K562 (cell line): ENCODE data around the gene SPAG16. TPM values are rescaled to one million over a fixed set of nuclear protein-coding genes. Genes with fewer than 3 reads are reported as not detected.
"Not testable (repeated sequence)": the region's sequence is repeated elsewhere in the genome, so short reads cannot be mapped to it uniquely, and the experiment has no call there.

ENCODE experiments used
- ATAC-seq: fragments of 200-7000 bp; cut with Tn5 transposase; 3 replicates; pipeline ENCODE4 v1.9.1; 2020; ENCODE audit warnings: moderate library complexity
- BruUV-seq: library from RNA; stranded (reverse); fragments of 400-500 nt; replicated peaks from 2 replicates; lab custom pipeline; 2021; lab: Mats Ljungman, UMichigan
- CTCF ChIA-PET: fragments of 300-600 bp; formaldehyde crosslinking; extraction: SDS; loops from one replicate; lab custom pipeline; 2021; ENCODE audit warnings: low intra/inter-chr PET ratio; lab: Yijun Ruan, JAX
- POLR2A ChIA-PET: fragments of 300-600, 350-650 bp; sonication (Branson Sonifier 250); formaldehyde crosslinking; extraction: SDS; loops from one replicate; lab custom pipeline; 2021; ENCODE audit warnings: antibody characterized with exemption, inconsistent platforms; lab: Yijun Ruan, JAX
- DNase-seq, 4 experiments: peaks; one replicate each; pipeline versions ENCODE4 v3.0.0 to v3.0.0-alpha.2; 2011 to 2018; ENCODE audit warnings: low spot score in 3 of 4, mixed read lengths in 3 of 4; ENCODE audit errors: extremely low read depth in 1 of 4
- FAIRE-seq: peaks from 2 replicates; lab custom pipeline; 2011; peaks lifted over from hg19 to GRCh38; lab: Jason Lieb, UNC
- H2AFZ ChIP-seq: 2 replicates; pipeline ENCODE4 v1.6.0; 2011; ENCODE audit warnings: low read depth, low read length, control low read depth, inconsistent platforms
- H3K27ac ChIP-seq: fragments of 200-600 bp; 3 replicates; pipeline ENCODE4 v1.8.0; 2011; ENCODE audit warnings: low read depth, mild to moderate bottlenecking, control low read depth, inconsistent platforms, low read length, moderate library complexity, mixed read lengths; ENCODE audit errors: extremely low read depth
- H3K27me3 ChIP-seq, 2 experiments: fragments of 300-600 bp in 1 of 2; 2 replicates in 1 of 2; 3 replicates in 1 of 2; pipeline versions ENCODE4 v1.6.0 to v1.8.0; 2011; ENCODE audit warnings: inconsistent platforms in 2 of 2, low read length in 2 of 2, mild to moderate bottlenecking in 1 of 2, mixed read lengths in 1 of 2, moderate library complexity in 1 of 2; ENCODE audit not compliant: control insufficient read depth in 2 of 2, insufficient read depth in 2 of 2
- H3K36me3 ChIP-seq: fragments of 300-600 bp; 3 replicates; pipeline ENCODE4 v1.8.0; 2011; ENCODE audit warnings: mild to moderate bottlenecking, low read length, inconsistent platforms; ENCODE audit not compliant: control insufficient read depth, insufficient read depth
- H3K4me1 ChIP-seq, 2 experiments: fragments of 200-600 bp in 1 of 2; replicated peaks in 1 of 2; 2 replicates in 1 of 2; 3 replicates in 1 of 2; pipeline versions ENCODE4 v1.5.1 to v1.8.0; 2011; ENCODE audit warnings: inconsistent platforms in 2 of 2, low read length in 2 of 2, mild to moderate bottlenecking in 1 of 2, mixed read lengths in 1 of 2, moderate library complexity in 1 of 2; ENCODE audit not compliant: control insufficient read depth in 2 of 2, insufficient read depth in 2 of 2
- H3K4me2 ChIP-seq: 2 replicates; pipeline ENCODE4 v1.6.1; 2011; ENCODE audit warnings: low read length, control low read depth, inconsistent platforms, mixed read lengths; ENCODE audit not compliant: insufficient read depth
- H3K4me3 ChIP-seq: fragments of 200-600 bp; sonication (generic), shearing (Covaris generic); 2 replicates; pipeline ENCODE4 v1.5.1; 2016; ENCODE audit warnings: control low read depth, inconsistent platforms
- H3K79me2 ChIP-seq: fragments of 200-600 bp; 3 replicates; pipeline ENCODE4 v1.8.0; 2011; ENCODE audit warnings: low read length, inconsistent platforms; ENCODE audit not compliant: control insufficient read depth, insufficient read depth
- H3K9ac ChIP-seq, 2 experiments: 2 replicates each; pipeline versions ENCODE4 v1.6.0 to v1.6.1; 2011; ENCODE audit warnings: low read depth in 2 of 2, low read length in 2 of 2, control low read depth in 1 of 2, inconsistent platforms in 1 of 2, mild to moderate bottlenecking in 1 of 2, mixed read lengths in 1 of 2; ENCODE audit not compliant: insufficient read depth in 1 of 2
- H3K9me1 ChIP-seq: one replicate; pipeline ENCODE4 v1.6.0; 2011; ENCODE audit warnings: inconsistent platforms, mild to moderate bottlenecking, low read length, moderate library complexity; ENCODE audit not compliant: control insufficient read depth, insufficient read depth
- H3K9me3 ChIP-seq: replicated peaks from 2 replicates; pipeline ENCODE4 v1.5.1; 2011; ENCODE audit warnings: low read depth, low read length, inconsistent platforms; ENCODE audit not compliant: control insufficient read depth, insufficient read depth
- H4K20me1 ChIP-seq: replicated peaks from 2 replicates; pipeline ENCODE4 v1.6.1; 2011; ENCODE audit warnings: low read length, inconsistent platforms, mixed read lengths; ENCODE audit not compliant: control insufficient read depth, insufficient read depth
- ADNP ChIP-seq: fragments of 200-800 bp; sonication (Bioruptor generic); IDR thresholded peaks from 2 replicates; pipeline ENCODE4 v1.6.1; 2016; ENCODE audit warnings: missing genetic modification characterization, missing compliant biosample characterization
- CBX8 ChIP-seq: fragments of 200-600 bp; sonication (generic); IDR thresholded peaks from 2 replicates; pipeline ENCODE4 v1.6.1; 2012; ENCODE audit warnings: borderline replicate concordance, mixed run types, low read depth, mild to moderate bottlenecking, moderate library complexity, mixed read lengths, low read length, control low read depth, inconsistent platforms; ENCODE audit not compliant: poor library complexity, severe bottlenecking; ENCODE audit errors: extremely low read depth
- DDX20 ChIP-seq: fragments of 450-650 bp; IDR thresholded peaks from 2 replicates; pipeline ENCODE4 v1.6.1; 2016; ENCODE audit warnings: missing genetic modification characterization, low read depth, mild to moderate bottlenecking, missing compliant biosample characterization, moderate library complexity
- ELK3 ChIP-seq: fragments of 450-650 bp; formaldehyde crosslinking; IDR thresholded peaks from 2 replicates; pipeline ENCODE4 v1.4.0; 2020; ENCODE audit warnings: mild to moderate bottlenecking
- HNRNPL ChIP-seq: fragments of 200-400 bp; formaldehyde crosslinking; IDR thresholded peaks from 2 replicates; pipeline ENCODE4 v1.6.1; 2017; ENCODE audit warnings: low read depth, mild to moderate bottlenecking, low read length
- KAT2B ChIP-seq: IDR thresholded peaks from one replicate; pipeline ENCODE4 v1.6.1; 2012; ENCODE audit warnings: low read depth, mild to moderate bottlenecking, control low read depth, inconsistent platforms, low read length, moderate library complexity
- MYC ChIP-seq, 2 experiments: fragments of 250-450 bp in 1 of 2; sonication (Bioruptor Pico) in 1 of 2; IDR thresholded peaks; 2 replicates each; pipeline versions ENCODE4 v1.5.1 to v1.6.1; 2012 to 2021; ENCODE audit warnings: low read depth in 2 of 2, borderline replicate concordance in 1 of 2, improper control_type of control experiment in 1 of 2, low read length in 1 of 2, mild to moderate bottlenecking in 1 of 2, moderate library complexity in 1 of 2
- NFIC ChIP-seq: fragments of 450-650 bp; IDR thresholded peaks from 2 replicates; pipeline ENCODE4 v1.6.1; 2017; ENCODE audit warnings: mild to moderate bottlenecking, inconsistent platforms
- NONO ChIP-seq, 2 experiments: fragments of 200-400 bp in 1 of 2; fragments of 450-650 bp in 1 of 2; formaldehyde crosslinking in 1 of 2; IDR thresholded peaks; 2 replicates each; pipeline ENCODE4 v1.6.1; 2017; ENCODE audit warnings: low read depth in 2 of 2, mild to moderate bottlenecking in 2 of 2, moderate library complexity in 2 of 2, low read length in 1 of 2
- ZNF551 ChIP-seq: fragments of 250-450 bp; sonication (Bioruptor Pico); IDR thresholded peaks from 2 replicates; pipeline ENCODE4 v1.5.0; 2021; ENCODE audit warnings: mild to moderate bottlenecking, moderate library complexity
- WGBS: fragments of 100-300 bp; shearing (Covaris generic); methylation state at CpG from one replicate; pipeline ENCODE4 v1.1.6; 2016; ENCODE audit warnings: low coverage, mixed read lengths; ENCODE audit not compliant: insufficient coverage; ENCODE audit errors: missing lambda C conversion rate; 5-methylcytosine and 5-hydroxymethylcytosine counted together
- in situ Hi-C: fragments of 300-500 bp; cut with MboI; formaldehyde crosslinking; loops from 4 replicates; pipeline ENCODE4 v1.15.0; 2018; ENCODE audit warnings: inconsistent platforms, mixed read lengths
- intact Hi-C: fragments of 100-400 bp; cut with micrococcal nuclease; formaldehyde crosslinking; loops from 2 replicates; pipeline ENCODE4 v1.14.2; 2022
- polyA plus RNA-seq, 8 experiments: library from polyadenylated mRNA; depleted of rRNA in 4 of 8; stranded (reverse) in 5 of 8; unstranded in 3 of 8; fragments of >200 nt; fragmentation: Nextera tagmentation in 2 of 8; fragmentation: Illumina TruSeq in 1 of 8; extraction: Ambion mirVana in 2 of 8; extraction: Trizol in 1 of 8; gene quantifications; 2 replicates each; pipeline versions ENCODE4 v1.2.1 to v1.2.3, GENCODE V29; 2011 to 2014; ENCODE audit warnings: inconsistent platforms in 1 of 8, missing spikeins in 1 of 8
- total RNA-seq, 7 experiments: library from RNA; depleted of rRNA in 6 of 7; stranded (reverse); fragments of >200 nt in 6 of 7; fragmentation: Illumina TruSeq in 2 of 7; extraction: Trizol in 2 of 7; gene quantifications; 2 replicates each; pipeline versions ENCODE4 v1.2.1 to v1.2.3, GENCODE V29; 2011 to 2021; ENCODE audit warnings: low replicate concordance in 1 of 7
- TF ChIP-seq, protein P1 (sequence below): fragments of 250-450 bp; sonication (Bioruptor Pico); IDR thresholded peaks from 2 replicates; pipeline ENCODE4 v1.9.0; 2021; ENCODE audit warnings: mild to moderate bottlenecking

SPAG16 gene
- total and polyA plus RNA-seq, 9 of the 15 experiments (the other 6 are each of a cell fraction or from before 2014, with no cell fraction given), result 0.98 to 5.9 (median 3.5) TPM

GRCh38 chr2:213410687-213411086 lies 126.4 kb downstream of the SPAG16 start:
- H4K20me1 ChIP-seq, BruUV-seq, H3K4me3 ChIP-seq, H3K9me1 ChIP-seq, intact Hi-C loops, FAIRE-seq, POLR2A ChIA-PET, H3K79me2 ChIP-seq, H3K9me3 ChIP-seq, DNase-seq, H3K27ac ChIP-seq, H2AFZ ChIP-seq, CTCF ChIA-PET, H3K27me3 ChIP-seq, H3K9ac ChIP-seq, H3K36me3 ChIP-seq, H3K4me2 ChIP-seq, H3K4me1 ChIP-seq, ATAC-seq, in situ Hi-C loops: not testable (repeated sequence)
- 0% methylated on average over 1 of the region's 9 CpGs for WGBS

DNA sequence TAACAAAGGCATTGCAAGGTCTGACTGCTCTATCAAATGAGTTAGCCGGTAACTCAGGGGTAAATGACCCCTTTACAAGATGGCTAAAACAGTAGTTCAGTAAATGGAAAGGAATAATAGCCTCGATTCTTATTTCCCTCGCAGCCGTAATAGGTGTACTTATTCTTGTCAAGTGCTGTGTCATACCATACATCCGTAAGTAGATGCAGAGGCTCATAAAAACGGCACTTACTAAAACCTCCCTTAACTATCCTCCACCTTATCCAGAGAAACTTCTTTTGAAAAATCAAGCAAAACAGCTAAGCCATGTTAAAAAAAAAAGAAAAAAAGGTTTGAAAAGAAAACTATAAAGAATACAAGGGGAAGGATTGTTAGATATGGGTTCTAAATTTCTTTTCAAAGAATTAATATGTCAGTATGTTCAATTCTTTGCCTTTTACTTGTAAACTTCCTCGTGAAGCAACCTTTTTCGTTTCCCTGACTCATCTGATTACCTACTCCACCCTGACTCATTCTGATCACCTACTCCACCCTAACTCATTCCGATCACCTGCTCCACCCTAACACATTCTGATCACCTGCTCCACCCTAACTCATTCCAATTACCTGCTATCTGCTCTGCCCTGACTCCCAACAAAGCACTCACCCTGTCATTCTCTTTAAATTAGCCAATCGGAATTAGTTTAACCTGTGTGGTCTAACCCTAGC lies 127.5 kb downstream of the SPAG16 start:
- CTCF ChIA-PET, result no interaction called here
- 0% methylated on average over 10 of the region's 10 CpGs for WGBS
- H3K9me1 ChIP-seq, result no peaks in the 10 kb centered on the region
- no peaks in the 10 kb centered on the region for H3K27me3 ChIP-seq
- H3K36me3 ChIP-seq, result no peaks in the 10 kb centered on the region
- no peak overlapping the region for H3K4me2 ChIP-seq
- no peaks in the 10 kb centered on the region for H3K79me2 ChIP-seq
- no peaks in the 10 kb centered on the region for H4K20me1 ChIP-seq
- H3K4me1 ChIP-seq, result no peaks in the 10 kb centered on the region
- POLR2A ChIA-PET, result no interaction called here
- in situ Hi-C loops, result no loop called here
- ATAC-seq (no peak), FAIRE-seq (no peak), DNase-seq (no peak)
- no TSS peak for BruUV-seq
- no peak overlapping the region for H3K4me3 ChIP-seq
- no peak overlapping the region for H3K9ac ChIP-seq
- H3K27ac ChIP-seq, result no peak overlapping the region
- H2AFZ ChIP-seq, result no peak overlapping the region
- H3K9me3 ChIP-seq, result no peaks in the 10 kb centered on the region
- intact Hi-C loops, result no loop called here
- no peak for TF ChIP-seq ADNP
- no peak for TF ChIP-seq KAT2B
- no peak for TF ChIP-seq DDX20
- TF ChIP-seq ELK3 (CRISPR knock-in tag), result no peak
- no peak for TF ChIP-seq ZNF551 (CRISPR knock-in tag)
- TF ChIP-seq HNRNPL, result no peak
- TF ChIP-seq, protein P1, sequence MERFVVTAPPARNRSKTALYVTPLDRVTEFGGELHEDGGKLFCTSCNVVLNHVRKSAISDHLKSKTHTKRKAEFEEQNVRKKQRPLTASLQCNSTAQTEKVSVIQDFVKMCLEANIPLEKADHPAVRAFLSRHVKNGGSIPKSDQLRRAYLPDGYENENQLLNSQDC (CRISPR knock-in tag), result no peak
- no peak for TF ChIP-seq CBX8
- TF ChIP-seq NONO (IDR thresholded peaks at IDR 0.05; ENCODE audit: low read depth in 2 of 2, low read length in 1 of 2), result no peak
- TF ChIP-seq NFIC, result no peak
- TF ChIP-seq MYC (IDR thresholded peaks at IDR 0.05; ENCODE audit: low read depth, low read length), result no peak
- TF ChIP-seq MYC (CRISPR knock-in tag; IDR thresholded peaks at IDR 0.05; ENCODE audit: borderline replicate concordance, low read depth), result no peak
